Heart left ventricle (tissue), 16 donors: ENCODE data around the gene RAD51B. TPM values are rescaled to one million over a fixed set of nuclear protein-coding genes. Genes with fewer than 3 reads are reported as not detected.

ENCODE experiments used
- ATAC-seq, 4 donors: fragments of 200-7000 bp; cut with Tn5 transposase; one replicate each; pipeline ENCODE4 v1.9.1; 2020 to 2022; ENCODE audit warnings: moderate library complexity in 4 of 4, mild to moderate bottlenecking in 3 of 4, moderate number of reproducible peaks in 1 of 4
- DNase-seq, 5 donors: peaks; one replicate each; pipeline ENCODE4 v3.0.0-alpha.2; 2020
- H3K27ac ChIP-seq, 12 donors: fragments of 200-600 bp; sonication (generic) in 4 of 12; one replicate each; pipeline versions ENCODE4 v1.5.0 to v1.8.0; 2016 to 2022; ENCODE audit warnings: mild to moderate bottlenecking in 2 of 12
- H3K27me3 ChIP-seq, 9 donors: fragments of 200-600 bp; sonication (generic) in 2 of 9; one replicate each; pipeline versions ENCODE4 v1.5.1 to v1.8.0; 2016 to 2022; ENCODE audit warnings: mild to moderate bottlenecking in 3 of 9
- H3K36me3 ChIP-seq, 9 donors: fragments of 200-600 bp; sonication (generic) in 2 of 9; one replicate each; pipeline versions ENCODE4 v1.5.0 to v1.8.0; 2018 to 2022; ENCODE audit warnings: mild to moderate bottlenecking in 2 of 9
- H3K4me1 ChIP-seq, 12 donors: fragments of 200-600 bp; sonication (generic) in 4 of 12; one replicate each; pipeline versions ENCODE4 v1.5.0 to v1.8.0; 2016 to 2022; ENCODE audit warnings: mild to moderate bottlenecking in 3 of 12
- H3K4me3 ChIP-seq, 12 donors: fragments of 200-600 bp; sonication (generic) in 4 of 12; one replicate each; pipeline versions ENCODE4 v1.5.0 to v1.8.0; 2017 to 2022; ENCODE audit warnings: mild to moderate bottlenecking in 9 of 12, moderate library complexity in 4 of 12
- H3K9me3 ChIP-seq, 12 donors: fragments of 200-600 bp; sonication (generic) in 4 of 12; one replicate each; pipeline versions ENCODE4 v1.5.0 to v1.8.0; 2016 to 2022; ENCODE audit warnings: mild to moderate bottlenecking in 1 of 12
- CTCF ChIP-seq, 12 donors: fragments of 200-600 bp; sonication (generic) in 4 of 12; IDR thresholded peaks; one replicate each; pipeline versions ENCODE4 v1.5.0 to v1.8.0; 2018 to 2022; ENCODE audit warnings: antibody characterized with exemption in 12 of 12, mild to moderate bottlenecking in 5 of 12
- POLR2A ChIP-seq, 2 donors: fragments of 450-650 bp; IDR thresholded peaks; one replicate each; pipeline ENCODE4 v1.6.1; 2017; ENCODE audit warnings: antibody characterized with exemption in 2 of 2, mild to moderate bottlenecking in 2 of 2, moderate library complexity in 2 of 2
- WGBS, 4 donors: extraction: QIAGEN DNeasy Blood & Tissue Kit in 2 of 4; methylation state at CpG; one replicate each; pipeline versions ENCODE4 v1.1.5 to v1.1.7; 2013 to 2018; 5-methylcytosine and 5-hydroxymethylcytosine counted together
- intact Hi-C, 10 donors: fragments of 100-400 bp; cut with DNase I; formaldehyde crosslinking; loops; one replicate each; pipeline versions ENCODE4 v1.11.1 to v1.14.2; 2022
- polyA plus RNA-seq, 2 donors: library from polyadenylated mRNA; stranded (reverse); fragments of 200-250 nt; gene quantifications; one replicate each; pipeline ENCODE4 v1.2.3, GENCODE V29; 2013
- total RNA-seq, 9 donors: library from RNA; depleted of rRNA in 2 of 9; stranded (reverse); fragments of >200 nt in 2 of 9; fragmentation: NEBNext Ultra II Directional in 3 of 9; extraction: Animal tissue kit (Norgen Biotek cat#: 25700) in 3 of 9; gene quantifications; one replicate each; pipeline versions ENCODE4 v1.1.0 to v1.2.4, GENCODE V29; 2016 to 2023
- donor health status: ischemic (EF 13 %, LVEDD 7.1; RV severe dilation, severe dysfunction).
- donor health status: healthy with polysubstance abuse.
- donor health status: DM: no; HTN: yes; CAD: no.
- donor health status: DM: no; HTN: no; CAD: no.
- donor health status: ischemic (EF 25% LVEDD 6.9; RV normal size, moderate dysfunction).
- donor health status: ischemic (EF 25% LVEDD 5.7; RV mildly dilated, moderate dysfunction).
- donor health status: healthy.
- donor health status: DM: yes; HTN: yes; CAD: no.
- donor health status: ischemic (EF 35%, LVEDD 5.7; RV mildly dilated, moderate dysfunction).
- donor health status: nonischemic (EF 11% LVEDD 7.7; RV severe dilation, severe dysfunction).
- donor health status: DM: yes; HTN: yes; CAD: no.
- donor health status: PGD.
- donor health status: ischemic (EF 29% LVEDD 5.4; RV normal size, mild dysfunction).
- donor health status: nonischemic (EF 23%, LVEDD 6.1; RV moderate dilation, normal function).

The RAD51B gene
- total and polyA plus RNA-seq, 11 donors, result 1.3 to 11.3 (median 3.2) TPM

- WGBS, 4 donors, result 59 to 69% (median 61%) methylated on average over 6 of the region's 6 CpGs
- Histone ChIP-seq H3K27ac (peak overlapping the region in 10 of 12 donors; percentile 18 to 78 (median 66)), H3K27me3 (no peaks in the 10 kb centered on the region), H3K9me3 (no peaks in the 10 kb centered on the region), H3K4me1 (peaks cover 0 to 49% (median 32%) of the 10 kb centered on the region in 12 donors), H3K36me3 (no peaks in the 10 kb centered on the region), H3K4me3 (no peak overlapping the region)
- DNase-seq (peak in 1 of 5 donors; percentile 72), ATAC-seq (peak; percentile 57 to 78 (median 64))
- intact Hi-C loops, result loop anchor here in 4 of 10 donors (5.0 to 10.0 kb wide), 2 partner anchors 80 to 82 kb away; no protein-coding TSS in a partner anchor
- no peak for TF ChIP-seq POLR2A (IDR thresholded peaks at IDR 0.05)
- TF ChIP-seq CTCF (IDR thresholded peaks at IDR 0.05), result no peak
Measured at GRCh38 chr14:68627050-68627867, 807.7 kb downstream of the RAD51B start.

- no peaks in the 10 kb centered on the region for H3K36me3 ChIP-seq
- 68 to 80% (median 73%) methylated on average over 33 to 37 of the region's 37 CpGs for WGBS, 4 donors
- TF ChIP-seq CTCF (IDR thresholded peaks at IDR 0.05), result no peak
- no peak for TF ChIP-seq POLR2A (IDR thresholded peaks at IDR 0.05)
- intact Hi-C loops, result loop anchor here in 4 of 10 donors (5.0 to 10.0 kb wide), 2 partner anchors 81 to 83 kb away; no protein-coding TSS in a partner anchor
- peak overlapping the region in 10 of 12 donors; percentile 19 to 78 (median 52) for H3K27ac ChIP-seq
- H3K4me1 ChIP-seq, result peaks cover 0 to 57% (median 37%) of the 10 kb centered on the region in 12 donors
- no peaks in the 10 kb centered on the region for H3K27me3 ChIP-seq
- H3K9me3 ChIP-seq, result no peaks in the 10 kb centered on the region
- peak in 4 of 5 donors; percentile 54 to 80 (median 63) for DNase-seq
- H3K4me3 ChIP-seq, result peak overlapping the region in 9 of 12 donors; percentile 11 to 47 (median 32)
- ATAC-seq, result peak in 3 of 4 donors; percentile 16 to 21 (median 21)
Measured at GRCh38 chr14:68627868-68628604, 808.5 kb downstream of the RAD51B start.

GRCh38 chr14:68628605-68629310, 809.2 kb downstream of the RAD51B start:
- Histone ChIP-seq H3K27me3 (no peaks in the 10 kb centered on the region), H3K4me1 (peaks cover 0 to 64% (median 45%) of the 10 kb centered on the region in 12 donors), H3K36me3 (no peaks in the 10 kb centered on the region), H3K4me3 (peak overlapping the region in 8 of 12 donors; percentile 11 to 47 (median 32)), H3K27ac (peak overlapping the region in 9 of 12 donors; percentile 19 to 62 (median 39)), H3K9me3 (no peaks in the 10 kb centered on the region)
- ATAC-seq (no peak), DNase-seq (no peak)
- 78 to 89% (median 84%) methylated on average over 30 of the region's 30 CpGs for WGBS, 4 donors
- TF ChIP-seq CTCF (IDR thresholded peaks at IDR 0.05), result no peak
- TF ChIP-seq POLR2A (IDR thresholded peaks at IDR 0.05), result no peak
- intact Hi-C loops, result loop anchor here in 4 of 10 donors (5.0 to 10.0 kb wide), 2 partner anchors 81 to 84 kb away; no protein-coding TSS in a partner anchor
